ENCODE data around the gene DEAF1. TPM values are rescaled to one million over a fixed set of nuclear protein-coding genes. Genes with fewer than 3 reads are reported as not detected.

DEAF1 gene
- total and polyA plus RNA-seq, 2 of the 13 experiments (the other 11 are each of a cell fraction or from before 2014, with no cell fraction given) = 22.3 to 29.6 TPM

- ATAC-seq (no peak), DNase-seq (ENCODE audit: low spot score) (no peak), FAIRE-seq (no peak)
- BruUV-seq (replicated peaks) = no TSS peak
- ChIA-PET CTCF (ENCODE audit: low intra/inter-chr PET ratio, low total read pairs) (no interaction called here), POLR2A (interaction anchor here (0.7 to 6.1 kb wide), 6 partner anchors 13 to 125 kb away, joined by 3 to 191 read pairs (median 18); partner anchors contain the start of genes EPS8L2 and PNPLA2)
- peak overlapping the region; percentile 35 to 87 (median 86); a peak in 5 of 6 replicates for H3K4me3 ChIP-seq (replicated peaks in 1 of 3; ENCODE audit: insufficient read depth in 1 of 3, low read depth in 2 of 3, low read length in 3 of 3)
- intact Hi-C loops (cut with micrococcal nuclease; ENCODE audit: unreplicated experiment) (no loop called here), in situ Hi-C loops (cut with HindIII; ENCODE audit: extremely low pct_ligation_motif_present, low pct_unique_long_range_greater_than_20kb) (no loop called here)
- peaks cover 48% of the 10 kb centered on the region for H3K79me2 ChIP-seq (ENCODE audit: insufficient read depth, low read length)
- 62% methylated on average over 14 of the region's 15 CpGs for WGBS (ENCODE audit: low lambda C conversion rate)
- H4K20me1 ChIP-seq (ENCODE audit: insufficient read depth, low read length) = no peaks in the 10 kb centered on the region; the same call in 1 of the 2 replicates
- peak overlapping the region; percentile 64 for H3K4me2 ChIP-seq (ENCODE audit: low read depth, low read length)
- H3K27me3 ChIP-seq (ENCODE audit: control insufficient read depth in 1 of 2, insufficient read depth in 2 of 2, low read length in 2 of 2) = no peaks in the 10 kb centered on the region; a peak in 1 of 5 replicates
- H2AFZ ChIP-seq (ENCODE audit: low read length) = no peak overlapping the region
- peaks cover 10 to 20% of the 10 kb centered on the region in 2 experiments; a peak in 4 of 5 replicates for H3K36me3 ChIP-seq (replicated peaks in 1 of 2; ENCODE audit: control insufficient read depth in 1 of 2, insufficient read depth in 2 of 2, low read length in 2 of 2)
- H3K27ac ChIP-seq (ENCODE audit: extremely low read length, insufficient read depth, low read length) = peak overlapping the region; percentile 6
- peak overlapping the region; percentile 46; the same call in 1 of the 2 replicates for H3K9ac ChIP-seq (ENCODE audit: insufficient read depth, low read depth, low read length)
- H3K9me3 ChIP-seq (ENCODE audit: low read length) = no peaks in the 10 kb centered on the region
- peaks cover 53% of the 10 kb centered on the region for H3K4me1 ChIP-seq (ENCODE audit: insufficient read depth, low read length)
- TF ChIP-seq DBP (CRISPR knock-in tag; IDR thresholded peaks at IDR 0.05; ENCODE audit: not compliant biosample characterization) (no peak), KDM5B (CRISPR knock-in tag; IDR thresholded peaks at IDR 0.05; ENCODE audit: borderline replicate concordance) (no peak), ARNTL (CRISPR knock-in tag; IDR thresholded peaks at IDR 0.05) (no peak), HOXA9 (CRISPR knock-in tag; IDR thresholded peaks at IDR 0.05; ENCODE audit: borderline replicate concordance) (no peak), ZNF777 (CRISPR knock-in tag; IDR thresholded peaks at IDR 0.05) (no peak), BRCA1 (CRISPR knock-in tag; IDR thresholded peaks at IDR 0.05) (no peak), ZFX (CRISPR knock-in tag; IDR thresholded peaks at IDR 0.05; ENCODE audit: low read depth) (no peak; the same call in 1 of the 2 replicates), ZNF782 (CRISPR knock-in tag; IDR thresholded peaks at IDR 0.05; ENCODE audit: borderline replicate concordance) (no peak), ZNF275 (CRISPR knock-in tag; IDR thresholded peaks at IDR 0.05; ENCODE audit: borderline replicate concordance) (peak; percentile 12; the same call in 1 of the 2 replicates), DNMT1 (CRISPR knock-in tag; IDR thresholded peaks at IDR 0.05) (0 out of 2 replicates have a peak, but pooled peaks have one; percentile 17), CAMTA2 (CRISPR knock-in tag; IDR thresholded peaks at IDR 0.05; ENCODE audit: borderline replicate concordance) (no peak), BATF2 (CRISPR knock-in tag; IDR thresholded peaks at IDR 0.05) (no peak), FOXJ3 (CRISPR knock-in tag; IDR thresholded peaks at IDR 0.05; ENCODE audit: borderline replicate concordance) (no peak), ZNF230 (CRISPR knock-in tag; IDR thresholded peaks at IDR 0.05) (no peak; the same call in 1 of the 2 replicates), DDIT3 (CRISPR knock-in tag; IDR thresholded peaks at IDR 0.05) (no peak), ZEB1 (IDR thresholded peaks at IDR 0.05; ENCODE audit: insufficient replicate concordance, low read depth) (peak; percentile 99), DPF2 (CRISPR knock-in tag; IDR thresholded peaks at IDR 0.05; ENCODE audit: borderline replicate concordance, low read depth) (no peak)
These were observed 997 bp downstream of the DEAF1 start for GRCh38 chr11:693887-694562.
